Spinal cord (tissue), 10 donors: ENCODE measurements around the gene DMD. TPM values are rescaled to one million over a fixed set of nuclear protein-coding genes. Genes with fewer than 3 reads are reported as not detected.
"Not testable (repeated sequence)": the region's sequence is repeated elsewhere in the genome, so short reads cannot be mapped to it uniquely, and the experiment has no call there.

Source experiments
- DNase-seq, 6 donors: peaks; one replicate each; pipeline versions ENCODE4 v3.0.0 to v3.0.0-alpha.2; 2013 to 2015; ENCODE audit warnings: low spot score in 6 of 6, low read depth in 4 of 6
- H3K27ac ChIP-seq: one replicate; pipeline ENCODE4 v1.5.1; 2013; ENCODE audit warnings: low read depth, low read length, control low read depth
- H3K27me3 ChIP-seq: one replicate; pipeline ENCODE4 v1.6.1; 2013; ENCODE audit warnings: low read length; ENCODE audit not compliant: control insufficient read depth, insufficient read depth
- H3K36me3 ChIP-seq: one replicate; pipeline ENCODE4 v1.6.1; 2013; ENCODE audit warnings: low read length; ENCODE audit not compliant: control insufficient read depth, insufficient read depth
- H3K4me1 ChIP-seq: one replicate; pipeline ENCODE4 v1.6.1; 2013; ENCODE audit warnings: low read length; ENCODE audit not compliant: control insufficient read depth, insufficient read depth
- H3K4me3 ChIP-seq: one replicate; pipeline ENCODE4 v1.5.1; 2013; ENCODE audit warnings: low read depth, low read length, control low read depth
- H3K9me3 ChIP-seq: one replicate; pipeline ENCODE4 v1.6.1; 2013; ENCODE audit warnings: low read length; ENCODE audit not compliant: control insufficient read depth, insufficient read depth
- WGBS: methylation state at CpG from one replicate; pipeline ENCODE4 v1.1.5; 2013; ENCODE audit warnings: missing lambda C conversion rate; ENCODE audit not compliant: insufficient coverage; 5-methylcytosine and 5-hydroxymethylcytosine counted together
- polyA plus RNA-seq, 2 donors: library from polyadenylated mRNA; unstranded; fragments of 120-200 nt; gene quantifications; one replicate each; pipeline ENCODE4 v1.2.1, GENCODE V29; 2013; ENCODE audit not compliant: insufficient read length in 2 of 2
- total RNA-seq, 2 donors: library from RNA; depleted of rRNA in 1 of 2; stranded (reverse); fragments of 120-200 nt in 1 of 2; fragments of >200 nt in 1 of 2; gene quantifications; one replicate each; pipeline versions ENCODE4 v1.2.3 to v1.2.4, GENCODE V29; 2013 to 2014
- donor health status: healthy.

The DMD gene
- total and polyA plus RNA-seq, 4 donors = 28.4 to 112 (median 41.9) TPM

- no peaks in the 10 kb centered on the region for H3K9me3 ChIP-seq
- no peaks in the 10 kb centered on the region for H3K4me1 ChIP-seq
- H3K27me3 ChIP-seq = no peaks in the 10 kb centered on the region
- peak in 1 of 6 donors; percentile 40 for DNase-seq
- no peaks in the 10 kb centered on the region for H3K36me3 ChIP-seq
- no peak overlapping the region for H3K27ac ChIP-seq
- no peak overlapping the region for H3K4me3 ChIP-seq
- 42% methylated on average over 2 of the region's 3 CpGs for WGBS
Measured at GRCh38 chrX:32280921-32281320, 930.4 kb downstream of the DMD start.

GRCh38 chrX:32280489-32280888 lies 930.9 kb downstream of the DMD start:
- H3K4me1 ChIP-seq = no peaks in the 10 kb centered on the region
- no peak overlapping the region for H3K4me3 ChIP-seq
- H3K36me3 ChIP-seq = no peaks in the 10 kb centered on the region
- no CpG with 5 or more reads among the region's 2 CpGs for WGBS
- no peaks in the 10 kb centered on the region for H3K27me3 ChIP-seq
- DNase-seq = peak in 2 of 6 donors; percentile 63 to 66
- H3K27ac ChIP-seq = no peak overlapping the region
- no peaks in the 10 kb centered on the region for H3K9me3 ChIP-seq

- Histone ChIP-seq H3K4me3 (no peak overlapping the region), H3K27me3 (no peaks in the 10 kb centered on the region), H3K27ac (no peak overlapping the region), H3K4me1 (no peaks in the 10 kb centered on the region), H3K9me3 (no peaks in the 10 kb centered on the region), H3K36me3 (no peaks in the 10 kb centered on the region)
- WGBS = 79% methylated on average over 2 of the region's 3 CpGs
- DNase-seq = no peak
Measured at GRCh38 chrX:32276153-32276552, 935.2 kb downstream of the DMD start.

GRCh38 chrX:32269866-32270265 lies 941.5 kb downstream of the DMD start:
- H3K27me3 ChIP-seq = no peaks in the 10 kb centered on the region
- peaks cover 4% of the 10 kb centered on the region for H3K9me3 ChIP-seq
- peak in 2 of 6 donors; percentile 36 to 65 for DNase-seq
- no peaks in the 10 kb centered on the region for H3K4me1 ChIP-seq
- no peak overlapping the region for H3K27ac ChIP-seq
- no peaks in the 10 kb centered on the region for H3K36me3 ChIP-seq
- H3K4me3 ChIP-seq = no peak overlapping the region

GRCh38 chrX:32268207-32268606 lies 943.1 kb downstream of the DMD start:
- no peak for DNase-seq
- H3K36me3 ChIP-seq = no peaks in the 10 kb centered on the region
- H3K27ac ChIP-seq = no peak overlapping the region
- peaks cover 4% of the 10 kb centered on the region for H3K9me3 ChIP-seq
- no peaks in the 10 kb centered on the region for H3K27me3 ChIP-seq
- 76% methylated on average over 2 of the region's 3 CpGs for WGBS
- no peak overlapping the region for H3K4me3 ChIP-seq
- no peaks in the 10 kb centered on the region for H3K4me1 ChIP-seq

- WGBS = no CpG with 5 or more reads among the region's 2 CpGs
- H3K27me3 ChIP-seq = no peaks in the 10 kb centered on the region
- peaks cover 4% of the 10 kb centered on the region for H3K9me3 ChIP-seq
- no peaks in the 10 kb centered on the region for H3K4me1 ChIP-seq
- H3K4me3 ChIP-seq = no peak overlapping the region
- no peaks in the 10 kb centered on the region for H3K36me3 ChIP-seq
- H3K27ac ChIP-seq = no peak overlapping the region
- no peak for DNase-seq
Measured at GRCh38 chrX:32267796-32268195, 943.6 kb downstream of the DMD start.

GRCh38 chrX:32246675-32247074 lies 964.7 kb downstream of the DMD start:
- H3K36me3 ChIP-seq, H3K27ac ChIP-seq, H3K4me3 ChIP-seq, H3K9me3 ChIP-seq, DNase-seq, H3K4me1 ChIP-seq, H3K27me3 ChIP-seq: not testable (repeated sequence)
- no CpG with 5 or more reads among the region's 4 CpGs for WGBS

GRCh38 chrX:32195611-32196010 lies 1015.7 kb downstream of the DMD start:
- Histone ChIP-seq H3K4me3 (no peak overlapping the region), H3K9me3 (no peaks in the 10 kb centered on the region), H3K27me3 (no peaks in the 10 kb centered on the region), H3K36me3 (no peaks in the 10 kb centered on the region), H3K4me1 (no peaks in the 10 kb centered on the region), H3K27ac (no peak overlapping the region)
- 70% methylated on average over 1 of the region's 2 CpGs for WGBS
- DNase-seq = peak in 1 of 6 donors; percentile 1

GRCh38 chrX:32191316-32191715 lies 1020.0 kb downstream of the DMD start:
- no peaks in the 10 kb centered on the region for H3K9me3 ChIP-seq

GRCh38 chrX:32185160-32185559 lies 1026.2 kb downstream of the DMD start:
- no peak overlapping the region for H3K4me3 ChIP-seq
- H3K27me3 ChIP-seq = no peaks in the 10 kb centered on the region
- DNase-seq = no peak
- H3K9me3 ChIP-seq = no peaks in the 10 kb centered on the region
- no peak overlapping the region for H3K27ac ChIP-seq
- H3K36me3 ChIP-seq = no peaks in the 10 kb centered on the region
- H3K4me1 ChIP-seq = no peaks in the 10 kb centered on the region
- WGBS = no CpG with 5 or more reads among the region's 2 CpGs

More at GRCh38 chrX:32191316-32191715, 1020.0 kb downstream of the DMD start:
- H3K36me3 ChIP-seq = no peaks in the 10 kb centered on the region
- WGBS = 60% methylated on average over 1 of the region's 6 CpGs
- no peak overlapping the region for H3K4me3 ChIP-seq
- H3K27me3 ChIP-seq = no peaks in the 10 kb centered on the region
- H3K4me1 ChIP-seq = no peaks in the 10 kb centered on the region
- H3K27ac ChIP-seq = peak overlapping the region; percentile 15
- DNase-seq = no peak
